ENCODE results near the gene ANKRD30BL.
A peak's percentile ranks its signal among the peaks of the same experiment; 100 is the strongest.
"Not testable (repeated sequence)": the region's sequence is repeated elsewhere in the genome, so short reads cannot be mapped to it uniquely, and the experiment has no call there.

ANKRD30BL gene, protein sequence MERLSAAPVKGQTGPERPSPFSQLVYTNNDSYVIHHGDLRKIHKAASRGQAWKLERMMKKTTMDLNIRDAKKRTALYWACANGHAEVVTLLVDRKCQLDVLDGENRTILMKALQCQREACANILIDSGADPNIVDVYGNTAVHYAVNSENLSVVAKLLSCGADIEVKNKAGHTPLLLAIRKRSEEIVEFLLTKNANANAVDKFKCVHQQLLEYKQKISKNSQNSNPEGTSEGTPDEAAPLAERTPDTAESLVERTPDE

GRCh38 chr2:132161161-132162124, at the start of gene ANKRD30BL:
ANKRD30BL (minus strand) TSS chr2:132161952; CDS start chr2:132161705, 247 bp downstream.
- not testable (repeated sequence) for DNase-seq (ENCODE audit: low read depth in 3 of 3)

DNA sequence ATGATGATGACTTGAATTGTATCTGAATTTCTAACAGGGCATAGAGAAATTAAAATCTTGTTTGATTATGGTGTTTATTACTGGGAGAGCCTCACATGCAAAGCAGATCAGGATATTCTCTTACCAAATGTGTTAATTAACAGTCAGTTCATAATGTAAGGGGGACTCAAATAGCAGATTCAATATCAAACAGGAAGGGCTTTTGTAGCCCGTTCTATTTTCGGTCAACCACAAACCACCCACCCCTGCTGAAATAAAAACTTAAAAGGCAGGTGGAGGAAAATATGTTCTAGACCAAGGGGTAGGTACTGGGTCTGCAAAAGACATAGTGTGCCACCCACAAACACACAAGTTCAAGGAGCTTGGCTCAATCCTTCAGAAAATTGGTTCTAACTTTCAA, 41.1 kb upstream of the ANKRD30BL start:
- DNase-seq (ENCODE audit: low read depth in 3 of 3), result not testable (repeated sequence)

GRCh38 chr2:132192854-132193253, 31.1 kb upstream of the ANKRD30BL start:
- not testable (repeated sequence) for DNase-seq (ENCODE audit: low read depth in 3 of 3)

DNA sequence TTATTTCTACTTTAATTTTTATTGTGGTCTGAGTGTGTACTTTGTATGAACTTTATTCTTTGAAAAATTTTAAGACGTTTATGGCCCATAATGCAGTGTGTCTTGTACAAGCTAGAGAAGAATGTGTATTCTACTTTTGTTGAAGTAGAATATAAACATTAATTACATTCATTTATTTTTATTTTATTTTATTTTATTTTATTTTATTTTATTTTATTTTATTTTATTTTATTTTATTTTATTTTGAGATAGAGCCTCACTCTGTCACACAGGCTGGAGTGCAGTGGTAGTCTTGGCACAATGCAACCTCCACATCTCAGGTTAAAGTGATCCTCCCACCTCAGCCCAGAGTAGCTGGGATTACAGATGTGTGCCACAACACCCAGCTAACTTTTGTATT, 5.3 kb upstream of the ANKRD30BL start:
- not testable (repeated sequence) for DNase-seq (ENCODE audit: low read depth in 3 of 3)

DNA sequence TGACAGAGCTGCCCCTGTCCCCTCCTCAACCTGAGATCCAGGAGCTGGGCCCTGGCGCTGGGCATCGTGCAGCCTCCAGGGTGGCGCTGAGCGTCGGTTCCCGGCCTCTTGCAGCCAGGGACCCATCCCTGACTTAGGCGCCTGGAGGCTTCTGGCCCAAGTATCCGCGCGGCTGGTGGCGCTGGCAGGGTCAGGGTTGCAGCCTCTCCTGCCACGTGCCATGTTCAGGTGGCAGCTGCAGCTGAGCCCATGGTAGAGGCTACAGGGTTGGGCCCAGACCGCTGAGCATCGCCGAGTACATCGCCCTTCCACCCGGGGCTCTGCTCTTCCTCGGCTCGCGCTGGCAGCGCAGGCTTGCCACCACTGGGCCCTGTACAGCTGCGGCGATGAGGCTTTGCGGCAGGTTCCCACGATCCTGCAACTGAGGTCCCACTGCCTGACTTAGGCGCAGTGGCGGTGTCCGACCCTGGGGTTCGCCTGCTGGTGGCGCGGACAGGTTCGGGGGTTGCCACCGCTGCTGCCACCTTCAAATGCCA, 441 bp upstream of the ANKRD30BL start:
- not testable (repeated sequence) for DNase-seq (ENCODE audit: low read depth in 3 of 3)

- DNase-seq (ENCODE audit: low read depth in 3 of 3), result peak in 1 of 3 experiments; percentile 13
Observed at GRCh38 chr2:132146774-132147173, 15.0 kb downstream of the ANKRD30BL start.
